Tibial artery (tissue), 4 donors: ENCODE results near the gene CELA2B.

Experiments used
- DNase-seq, 2 donors: peaks; one replicate each; pipeline ENCODE4 v3.0.0-alpha.2; 2019
- H3K27ac ChIP-seq, 2 donors: fragments of 200-600 bp; sonication (generic) in 1 of 2; 1 replicate in 1 of 2; 2 replicates in 1 of 2; pipeline ENCODE4 v1.5.1; 2018 to 2019; ENCODE audit warnings: mild to moderate bottlenecking in 1 of 2
- H3K27me3 ChIP-seq, 2 donors: fragments of 200-600 bp; sonication (generic) in 1 of 2; one replicate each; pipeline versions ENCODE4 v1.5.1 to v1.6.0; 2016 to 2019
- H3K36me3 ChIP-seq, 3 donors: fragments of 200-600 bp; sonication (generic) in 2 of 3; one replicate each; pipeline ENCODE4 v1.5.1; 2016 to 2019; ENCODE audit warnings: mild to moderate bottlenecking in 2 of 3
- H3K4me1 ChIP-seq, 4 donors: fragments of 200-600 bp; sonication (generic) in 2 of 4; 1 replicate in 3 of 4; 2 replicates in 1 of 4; pipeline ENCODE4 v1.5.1; 2016 to 2019
- H3K4me3 ChIP-seq, 2 donors: fragments of 200-600 bp; sonication (generic) in 1 of 2; 1 replicate in 1 of 2; 2 replicates in 1 of 2; pipeline ENCODE4 v1.5.1; 2018 to 2019; ENCODE audit warnings: mild to moderate bottlenecking in 2 of 2
- H3K9me3 ChIP-seq, 3 donors: fragments of 200-600 bp; sonication (generic) in 1 of 3; one replicate each; pipeline ENCODE4 v1.5.1; 2016 to 2019
- intact Hi-C: fragments of 100-400 bp; cut with DNase I; formaldehyde crosslinking; loops from one replicate; pipeline ENCODE4 v1.15.0; 2023; ENCODE audit warnings: low total_unique reads
- TF ChIP-seq, protein P1 (sequence below), 2 experiments: fragments of 200-600 bp in 1 of 2; fragments of 450-650 bp in 1 of 2; IDR thresholded peaks; one replicate each; pipeline ENCODE4 v1.5.1; 2017 to 2019; ENCODE audit warnings: antibody characterized with exemption in 2 of 2, mild to moderate bottlenecking in 1 of 2, moderate library complexity in 1 of 2

Gene CELA2B

DNA sequence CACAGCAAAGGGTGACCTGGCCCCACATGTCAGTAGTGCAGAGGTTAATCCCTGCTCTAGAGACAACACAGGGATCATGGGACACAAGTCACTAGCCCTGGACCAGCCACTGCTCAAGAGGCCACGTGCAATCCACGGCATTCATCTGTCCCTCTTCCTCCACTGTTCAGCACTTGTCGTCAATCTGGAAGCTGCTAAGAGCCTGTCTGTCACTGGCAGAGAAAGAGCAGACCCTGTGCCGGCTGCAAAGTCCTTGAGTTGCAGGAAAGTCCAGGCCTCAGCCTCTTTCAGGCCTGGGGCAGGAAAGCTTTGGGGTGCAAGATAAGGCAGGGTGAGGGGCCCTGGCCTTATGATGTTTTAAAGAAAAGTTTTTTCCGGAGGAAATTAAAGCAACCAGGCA is 16.7 kb downstream of the CELA2B start:
- no peak for DNase-seq
- Histone ChIP-seq H3K4me3 (no peak overlapping the region), H3K4me1 (no peaks in the 10 kb centered on the region), H3K27me3 (no peaks in the 10 kb centered on the region), H3K27ac (no peak overlapping the region), H3K36me3 (peaks cover 37 to 78% (median 58%) of the 10 kb centered on the region in 3 donors), H3K9me3 (no peaks in the 10 kb centered on the region)
- intact Hi-C loops = no loop called here
- TF ChIP-seq, protein P1, sequence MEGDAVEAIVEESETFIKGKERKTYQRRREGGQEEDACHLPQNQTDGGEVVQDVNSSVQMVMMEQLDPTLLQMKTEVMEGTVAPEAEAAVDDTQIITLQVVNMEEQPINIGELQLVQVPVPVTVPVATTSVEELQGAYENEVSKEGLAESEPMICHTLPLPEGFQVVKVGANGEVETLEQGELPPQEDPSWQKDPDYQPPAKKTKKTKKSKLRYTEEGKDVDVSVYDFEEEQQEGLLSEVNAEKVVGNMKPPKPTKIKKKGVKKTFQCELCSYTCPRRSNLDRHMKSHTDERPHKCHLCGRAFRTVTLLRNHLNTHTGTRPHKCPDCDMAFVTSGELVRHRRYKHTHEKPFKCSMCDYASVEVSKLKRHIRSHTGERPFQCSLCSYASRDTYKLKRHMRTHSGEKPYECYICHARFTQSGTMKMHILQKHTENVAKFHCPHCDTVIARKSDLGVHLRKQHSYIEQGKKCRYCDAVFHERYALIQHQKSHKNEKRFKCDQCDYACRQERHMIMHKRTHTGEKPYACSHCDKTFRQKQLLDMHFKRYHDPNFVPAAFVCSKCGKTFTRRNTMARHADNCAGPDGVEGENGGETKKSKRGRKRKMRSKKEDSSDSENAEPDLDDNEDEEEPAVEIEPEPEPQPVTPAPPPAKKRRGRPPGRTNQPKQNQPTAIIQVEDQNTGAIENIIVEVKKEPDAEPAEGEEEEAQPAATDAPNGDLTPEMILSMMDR (IDR thresholded peaks at IDR 0.05) = no peak

DNA sequence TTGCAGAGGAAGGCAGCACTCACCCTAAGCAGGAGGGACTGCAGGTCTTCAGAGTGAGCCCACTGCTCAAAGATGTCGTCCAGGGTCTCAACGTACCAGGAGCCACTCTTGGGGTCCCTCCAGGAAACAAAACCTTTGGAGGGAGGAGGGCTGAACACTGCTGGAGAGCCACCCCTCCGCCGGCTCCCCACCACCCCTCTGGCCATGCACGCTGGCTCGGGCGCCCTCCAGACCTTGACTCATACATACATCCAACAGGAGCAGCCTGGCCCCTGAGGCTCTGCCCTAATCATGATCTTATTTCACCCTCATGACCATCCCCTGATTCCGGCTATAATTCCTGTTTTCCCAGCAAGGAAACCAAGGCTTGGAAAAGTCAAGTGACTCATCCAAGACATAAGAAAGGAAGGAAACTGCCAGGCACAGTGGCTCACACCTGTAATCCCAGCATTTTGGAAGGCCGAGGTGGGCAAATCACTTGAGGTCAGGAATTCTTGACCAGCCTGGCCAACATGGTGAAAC is 18.0 kb downstream of the CELA2B start:
- Histone ChIP-seq H3K4me1 (no peaks in the 10 kb centered on the region), H3K4me3 (no peak overlapping the region), H3K27me3 (no peaks in the 10 kb centered on the region), H3K36me3 (peaks cover 49 to 76% (median 67%) of the 10 kb centered on the region in 3 donors), H3K9me3 (no peaks in the 10 kb centered on the region), H3K27ac (no peak overlapping the region)
- intact Hi-C loops = no loop called here
- TF ChIP-seq, protein P1 (IDR thresholded peaks at IDR 0.05) = no peak
- no peak for DNase-seq

DNA sequence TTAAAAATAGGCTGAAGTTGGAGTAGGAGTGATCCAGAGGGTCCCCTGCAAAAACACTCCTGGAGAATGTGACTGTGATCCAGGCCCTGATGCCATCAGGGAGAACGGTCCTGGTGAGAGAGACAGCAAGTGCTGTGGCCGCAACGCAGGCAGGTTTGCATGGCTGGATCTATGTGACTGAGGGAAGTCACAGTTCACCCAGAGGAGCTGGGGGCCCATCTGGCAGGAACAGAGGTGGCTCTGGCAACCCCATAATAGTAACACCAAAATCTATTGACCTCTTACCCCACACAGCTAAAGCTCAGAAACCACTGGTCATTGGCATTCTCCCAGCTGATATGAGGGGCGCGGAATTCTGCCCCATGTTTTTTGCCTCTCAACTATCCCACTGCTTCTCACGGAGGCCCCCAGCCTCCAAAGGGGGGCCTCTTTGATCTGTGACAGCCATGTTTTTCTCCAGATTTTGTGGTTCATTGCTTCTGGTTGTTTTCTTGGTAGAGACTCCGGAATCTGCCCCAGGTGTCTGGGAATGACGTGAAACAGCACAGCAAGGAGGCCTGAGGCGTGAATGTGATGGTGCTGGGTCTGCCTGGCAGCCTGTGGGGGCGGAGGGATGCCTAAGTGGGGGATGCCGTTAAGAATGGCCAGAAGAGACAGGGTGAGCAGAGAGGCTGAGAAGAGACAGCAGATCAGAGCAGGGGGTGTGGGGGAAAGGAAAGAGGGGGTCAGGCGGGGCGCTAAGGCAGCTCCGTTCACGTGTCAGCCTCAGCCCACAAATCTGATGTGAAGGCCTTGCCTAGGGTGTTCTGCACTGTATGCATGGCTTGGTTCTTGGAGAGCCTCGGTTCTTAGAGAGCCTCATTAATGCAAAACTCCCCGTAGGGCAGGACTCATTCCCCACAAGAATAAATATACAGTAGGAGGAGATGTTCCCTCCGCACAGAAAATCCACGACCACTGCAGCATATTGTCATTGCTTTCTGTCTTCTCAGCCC is 24.6 kb downstream of the CELA2B start:
- Histone ChIP-seq H3K36me3 (peaks cover 57 to 81% (median 65%) of the 10 kb centered on the region in 3 donors), H3K4me1 (no peaks in the 10 kb centered on the region), H3K4me3 (no peak overlapping the region), H3K9me3 (no peaks in the 10 kb centered on the region), H3K27ac (no peak overlapping the region), H3K27me3 (no peaks in the 10 kb centered on the region)
- TF ChIP-seq, protein P1 (IDR thresholded peaks at IDR 0.05) = no peak
- DNase-seq = no peak
- intact Hi-C loops = no loop called here

DNA sequence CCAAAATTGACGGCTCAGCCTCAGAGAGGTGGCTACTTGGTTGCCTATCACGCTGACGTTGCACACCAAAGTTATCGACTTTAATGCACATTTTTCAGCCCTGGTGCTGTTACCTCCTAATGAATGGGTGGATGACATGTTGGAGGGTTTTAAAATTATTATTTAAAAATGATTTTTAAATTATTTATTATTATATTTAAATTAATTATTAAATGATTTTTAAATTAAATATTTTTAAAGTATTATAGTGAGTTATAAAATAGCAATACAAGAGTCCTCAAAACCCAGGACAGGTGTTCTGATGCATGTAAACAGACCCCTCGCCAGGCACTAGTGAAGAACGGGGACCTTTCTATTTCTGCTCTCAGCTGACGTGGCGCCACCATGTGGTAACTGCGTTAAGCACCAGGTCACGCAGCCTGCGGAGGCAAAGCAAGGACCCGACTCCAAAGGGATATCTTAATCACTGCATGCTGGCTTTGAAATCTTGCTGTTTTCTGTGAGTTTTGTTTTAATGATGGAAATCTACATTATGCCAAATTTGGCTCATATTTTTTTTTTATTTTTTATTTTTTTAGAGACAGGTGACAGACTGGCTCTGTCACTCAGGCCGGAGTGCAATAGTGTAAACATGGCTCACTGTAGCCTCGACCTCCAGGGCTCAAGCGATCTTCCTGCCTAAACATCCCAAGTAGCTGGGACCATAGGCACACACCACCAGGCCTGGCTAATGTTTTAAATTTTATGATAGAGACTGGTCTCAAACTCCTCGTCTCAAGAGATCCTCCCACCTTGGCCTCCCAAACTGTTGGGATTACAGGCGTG is 25.5 kb downstream of the CELA2B start:
- TF ChIP-seq, protein P1 (IDR thresholded peaks at IDR 0.05) = peak in 1 of 2 experiments; percentile 27
- Histone ChIP-seq H3K27me3 (no peaks in the 10 kb centered on the region), H3K4me1 (no peaks in the 10 kb centered on the region), H3K36me3 (peaks cover 66 to 87% (median 69%) of the 10 kb centered on the region in 3 donors), H3K4me3 (no peak overlapping the region), H3K9me3 (no peaks in the 10 kb centered on the region), H3K27ac (no peak overlapping the region)
- intact Hi-C loops = no loop called here
- DNase-seq = peak in 1 of 2 donors; percentile 28

DNA sequence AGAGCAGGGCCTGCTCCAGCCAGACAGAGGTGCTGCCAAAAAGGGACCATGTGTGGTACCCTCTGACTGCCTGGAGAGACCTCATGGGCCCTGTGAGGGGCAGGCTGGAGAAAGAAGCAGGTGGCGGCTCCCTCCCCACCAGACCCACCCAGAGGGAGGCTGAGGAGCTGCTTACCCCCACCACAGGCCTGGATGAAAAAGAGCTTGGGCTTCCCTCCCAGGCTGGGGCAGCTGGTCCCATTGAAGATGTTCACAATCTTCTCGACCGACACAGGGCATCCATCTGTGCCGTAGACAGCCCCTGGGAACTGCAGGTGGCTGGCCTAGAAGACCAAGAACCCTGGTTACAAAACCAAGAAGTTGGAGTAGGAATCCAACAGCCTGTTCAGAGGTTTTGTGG is 28.5 kb downstream of the CELA2B start:
- Histone ChIP-seq H3K4me1 (no peaks in the 10 kb centered on the region), H3K27me3 (no peaks in the 10 kb centered on the region), H3K27ac (no peak overlapping the region), H3K9me3 (no peaks in the 10 kb centered on the region), H3K4me3 (no peak overlapping the region), H3K36me3 (peaks cover 56 to 84% (median 64%) of the 10 kb centered on the region in 3 donors)
- intact Hi-C loops = no loop called here
- TF ChIP-seq, protein P1 (IDR thresholded peaks at IDR 0.05) = no peak
- DNase-seq = no peak
